Umbilical cord (tissue), 2 donors: ENCODE results near the gene HDAC4. TPM values are rescaled to one million over a fixed set of nuclear protein-coding genes. Genes with fewer than 3 reads are reported as not detected.

Source experiments
- DNase-seq: peaks from one replicate; pipeline ENCODE4 v3.0.0-alpha.2; 2015; ENCODE audit warnings: low spot score
- total RNA-seq: library from RNA; depleted of rRNA; stranded (reverse); fragments of >200 nt; gene quantifications from one replicate; pipeline ENCODE4 v1.2.3, GENCODE V29; 2014; ENCODE audit warnings: low replicate concordance; ENCODE audit not compliant: insufficient read depth

HDAC4 gene
- total RNA-seq, 1 donor from 2014 or later, result 99.4 TPM

DNA sequence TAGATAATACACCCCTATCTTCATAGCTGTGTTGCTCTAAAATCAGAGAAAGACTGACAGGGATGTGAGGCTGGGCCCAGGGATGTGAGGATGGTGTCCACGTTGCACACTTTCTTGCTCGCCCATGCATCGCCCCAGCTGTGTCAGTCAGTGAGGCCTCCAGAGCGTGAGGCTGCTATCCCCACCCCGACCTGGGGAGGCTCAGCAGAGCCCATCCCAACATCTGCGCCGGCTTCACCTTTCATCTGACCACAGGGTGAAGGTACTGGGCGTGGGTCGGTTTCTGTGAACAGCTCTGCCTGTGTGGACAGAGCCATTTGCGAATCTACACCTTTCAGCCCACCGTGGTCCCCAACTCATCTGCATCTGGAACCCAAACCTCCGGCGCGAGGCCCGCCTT, 255.7 kb downstream of the HDAC4 start:
- no peak for DNase-seq

GRCh38 chr2:239144713-239144999, 256.2 kb downstream of the HDAC4 start:
- DNase-seq, result no peak

DNA sequence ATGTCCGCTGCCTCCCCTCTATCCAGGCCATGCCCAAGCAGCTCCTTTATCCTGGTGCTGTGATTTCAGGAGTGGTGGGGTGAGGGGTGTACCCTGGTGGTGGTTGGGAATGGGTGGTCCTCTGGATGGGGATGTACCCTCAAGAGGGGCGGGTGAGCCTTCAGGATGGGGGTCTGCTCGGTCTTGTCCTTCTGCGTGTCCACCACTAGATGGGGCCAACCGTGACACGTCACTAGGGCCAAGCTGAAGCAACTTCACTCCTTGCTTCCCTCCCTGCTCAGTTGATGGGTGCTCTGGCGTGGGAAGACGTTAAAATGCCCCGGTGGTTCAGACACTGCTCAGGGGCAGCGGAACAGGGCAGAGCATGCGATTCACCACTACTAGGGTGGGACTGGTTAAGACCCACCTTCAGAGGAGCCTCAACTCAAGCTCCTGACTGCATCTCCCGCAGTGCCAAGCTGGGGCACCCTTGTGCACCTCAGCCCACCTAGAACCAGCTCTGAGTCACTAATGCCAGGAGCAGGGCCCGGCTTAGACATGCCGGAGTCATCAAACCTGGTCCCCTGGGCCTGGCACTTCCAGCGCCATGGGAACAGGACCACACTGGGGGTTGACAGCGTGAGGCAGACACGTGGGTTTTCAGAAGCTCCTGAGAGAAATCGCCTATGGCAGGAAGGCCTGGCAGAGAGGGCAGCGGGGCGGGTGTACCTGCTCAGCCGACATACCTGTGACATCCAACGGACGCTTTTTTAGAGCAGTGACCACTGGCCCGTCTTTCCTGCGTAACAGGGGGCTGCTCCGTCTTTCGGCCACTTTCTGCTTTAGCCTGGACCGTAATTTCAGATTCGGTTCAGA, 256.7 kb downstream of the HDAC4 start:
- peak; percentile 30 for DNase-seq

GRCh38 chr2:239142806-239143205, 258.0 kb downstream of the HDAC4 start:
- DNase-seq, result no peak

GRCh38 chr2:239142296-239142695, 258.5 kb downstream of the HDAC4 start:
- DNase-seq, result no peak

DNA sequence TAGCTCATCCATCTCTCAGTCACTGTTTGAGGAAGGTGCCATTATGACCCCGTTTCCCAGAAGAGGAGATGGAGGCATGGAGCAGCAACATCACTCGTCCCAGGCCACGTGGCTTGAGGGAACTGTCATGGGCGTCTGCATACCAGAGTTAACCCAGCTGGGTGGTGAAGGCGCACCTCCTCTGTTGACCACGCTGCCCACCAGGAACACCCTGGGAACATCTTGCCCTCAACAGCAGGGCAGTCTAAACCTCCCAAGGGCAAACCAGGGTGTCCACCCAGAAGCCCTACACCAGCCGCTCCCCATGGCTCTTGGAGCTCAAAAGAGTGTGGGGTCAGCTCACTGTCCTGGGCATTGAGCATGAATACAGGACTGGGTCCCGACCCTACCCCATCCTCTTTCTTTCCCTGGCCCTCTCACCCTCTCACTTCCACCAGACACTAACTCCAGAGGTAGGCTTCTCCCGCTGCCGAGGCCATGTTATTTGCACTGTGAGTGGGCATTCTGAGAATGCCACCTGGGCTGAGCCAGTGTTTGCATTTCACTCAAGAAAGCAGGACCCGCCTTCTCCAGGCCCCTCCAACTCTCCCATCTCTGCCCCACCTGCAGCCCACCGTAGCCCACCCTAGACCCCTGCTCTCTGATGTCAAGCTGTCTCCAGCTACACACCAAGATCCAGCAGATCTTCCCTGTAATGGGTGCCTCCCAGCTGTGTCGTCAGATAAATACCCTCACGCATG, 259.6 kb downstream of the HDAC4 start:
- no peak for DNase-seq

DNA sequence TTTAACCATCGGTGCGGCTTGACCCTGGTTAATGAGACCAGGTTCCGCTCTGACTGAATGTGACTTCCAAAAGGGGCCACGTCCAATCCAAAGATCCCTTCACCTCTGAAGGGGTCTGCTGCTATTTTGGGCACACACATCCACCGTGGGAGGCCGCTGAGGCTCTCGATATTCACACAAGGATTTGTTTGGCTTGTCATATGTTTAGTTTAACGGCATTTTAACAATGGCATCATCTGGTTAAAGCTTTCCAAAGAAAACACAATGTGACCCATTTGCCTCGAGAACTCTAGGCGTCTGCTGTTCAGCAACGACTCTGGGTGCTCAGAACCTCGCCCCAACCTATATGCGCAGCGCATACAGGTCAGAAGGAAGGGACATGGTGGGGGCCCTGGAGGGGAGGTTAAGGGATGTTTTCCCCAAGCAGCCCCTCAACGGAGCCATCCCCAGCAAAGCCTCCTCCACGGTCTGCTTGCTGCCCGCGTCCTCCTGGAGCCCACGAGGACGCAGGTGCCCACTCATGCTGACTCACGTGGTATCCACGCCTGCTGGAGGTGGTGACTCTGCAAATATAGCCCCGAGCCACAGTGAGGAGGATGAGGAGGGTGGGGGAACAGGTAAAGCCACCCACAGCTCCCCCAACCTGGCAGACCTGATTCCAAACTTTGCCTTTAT, 260.3 kb downstream of the HDAC4 start:
- no peak for DNase-seq

GRCh38 chr2:239139566-239139965, 261.3 kb downstream of the HDAC4 start:
- DNase-seq, result no peak

- DNase-seq, result no peak
Measured at GRCh38 chr2:239139101-239139500, 261.7 kb downstream of the HDAC4 start.

DNA sequence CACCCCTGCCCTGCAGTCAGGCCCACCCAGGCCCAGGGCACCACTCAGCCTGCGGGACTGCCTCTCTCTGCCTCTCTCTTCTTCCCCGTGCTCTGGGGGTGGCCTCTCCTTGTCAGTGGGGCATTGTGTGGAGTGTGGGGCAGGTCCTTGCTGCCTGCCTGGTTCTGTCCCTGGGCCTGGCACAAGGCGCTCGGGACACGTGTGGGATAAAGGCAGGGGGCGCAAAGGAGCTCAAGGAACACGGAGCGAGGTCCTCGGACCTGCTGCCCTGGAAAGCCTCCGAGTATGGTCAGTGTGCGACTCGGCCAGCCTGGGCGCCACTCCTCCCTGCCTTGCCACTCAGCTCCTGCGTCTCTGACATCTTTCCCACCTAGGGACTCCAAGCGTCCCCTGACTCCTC, 262.2 kb downstream of the HDAC4 start:
- no peak for DNase-seq

DNA sequence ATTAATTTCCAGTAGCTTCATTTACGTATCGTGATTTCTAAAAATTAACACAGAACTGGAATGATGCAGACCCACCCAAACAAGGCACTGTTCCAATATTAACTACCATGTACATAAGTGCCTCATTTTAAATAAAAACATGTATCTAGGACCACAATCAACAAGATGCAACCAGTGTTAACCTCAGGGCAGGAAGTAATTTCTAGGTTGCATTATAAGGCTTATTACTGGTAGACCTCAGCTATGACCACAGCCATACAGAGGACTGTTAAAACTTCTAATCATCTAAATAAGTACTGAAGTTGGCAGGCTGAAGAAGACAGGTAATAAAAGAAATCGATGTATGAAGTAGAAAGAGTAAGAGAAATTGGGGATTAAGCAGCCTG, 262.9 kb downstream of the HDAC4 start:
- no peak for DNase-seq

DNA sequence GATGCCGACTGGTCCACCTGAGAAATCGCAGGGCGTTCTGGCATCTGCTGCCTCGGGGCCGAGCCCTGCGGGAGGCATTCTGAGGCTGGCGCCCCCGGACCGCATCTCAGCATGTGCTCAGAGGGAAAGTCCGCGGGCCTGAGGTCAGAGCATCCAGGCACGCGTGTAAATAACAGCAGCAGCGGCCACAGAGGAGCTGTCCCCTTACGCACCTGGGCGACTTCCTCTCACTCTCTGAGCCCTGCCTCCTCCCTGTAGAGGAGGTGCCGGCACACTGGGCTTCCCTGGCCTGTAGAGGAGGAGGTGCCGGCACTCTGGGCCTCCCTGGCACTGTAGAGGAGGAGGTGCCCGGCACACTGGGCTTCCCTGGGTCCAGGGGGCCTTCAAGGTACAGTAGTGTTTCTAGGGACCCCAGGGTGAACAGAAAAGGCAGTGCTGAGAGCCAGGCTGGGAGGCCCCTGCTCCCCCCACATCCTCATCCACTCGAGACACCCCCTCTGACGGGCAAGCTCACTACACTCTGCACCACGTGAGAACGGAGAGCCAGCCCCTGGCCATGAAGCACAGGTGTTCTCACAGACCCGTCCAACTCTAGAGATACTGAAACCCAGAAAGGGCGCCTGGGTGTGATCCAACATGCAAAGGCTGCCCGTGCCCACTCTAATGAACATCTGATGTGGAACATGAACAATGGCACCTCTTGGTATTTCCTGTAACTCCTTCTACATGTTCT, 263.5 kb downstream of the HDAC4 start:
- no peak for DNase-seq

- DNase-seq, result no peak
Measured at GRCh38 chr2:239136762-239137161, 264.1 kb downstream of the HDAC4 start.

DNA sequence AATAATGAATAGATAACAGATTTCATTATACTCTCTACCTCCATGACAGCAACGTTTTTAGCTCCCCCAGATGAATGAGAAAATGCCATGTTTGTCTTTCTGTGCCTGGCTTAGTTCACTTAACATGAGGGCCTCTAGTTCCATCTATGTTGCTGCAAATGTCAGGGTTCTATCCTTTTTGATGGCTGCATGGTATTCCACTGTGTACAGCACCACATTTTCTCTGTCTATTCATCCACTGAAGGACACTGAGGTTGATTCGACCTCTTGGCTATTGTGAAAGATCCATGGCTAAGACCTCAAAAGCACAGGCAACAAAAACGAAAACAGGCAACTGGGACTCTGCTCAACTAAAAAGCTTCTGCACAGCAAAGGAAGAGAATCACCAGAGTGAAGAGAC, 264.6 kb downstream of the HDAC4 start:
- no peak for DNase-seq

DNA sequence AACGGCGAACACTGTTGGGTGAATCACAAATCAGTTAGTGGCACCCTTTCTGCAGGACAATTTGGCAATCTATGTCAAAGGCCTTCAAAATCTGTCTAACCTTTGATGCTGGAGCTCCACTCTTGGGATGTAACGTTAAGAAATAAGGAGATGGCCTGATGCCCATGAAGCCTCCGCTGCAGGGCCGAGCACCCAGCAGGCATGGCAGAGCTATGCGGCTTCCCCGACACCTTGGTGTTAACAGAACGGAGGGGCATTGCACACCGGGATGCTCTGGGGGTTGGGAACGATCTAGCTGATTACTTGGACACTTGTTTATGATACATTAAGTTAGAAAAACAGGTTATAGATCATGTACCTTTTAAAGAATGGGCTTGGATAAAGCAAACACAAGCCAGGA, 265.3 kb downstream of the HDAC4 start:
- DNase-seq, result no peak

- no peak for DNase-seq
Measured at GRCh38 chr2:239133945-239134570, 266.8 kb downstream of the HDAC4 start.

GRCh38 chr2:239132786-239133185, 268.0 kb downstream of the HDAC4 start:
- no peak for DNase-seq

DNA sequence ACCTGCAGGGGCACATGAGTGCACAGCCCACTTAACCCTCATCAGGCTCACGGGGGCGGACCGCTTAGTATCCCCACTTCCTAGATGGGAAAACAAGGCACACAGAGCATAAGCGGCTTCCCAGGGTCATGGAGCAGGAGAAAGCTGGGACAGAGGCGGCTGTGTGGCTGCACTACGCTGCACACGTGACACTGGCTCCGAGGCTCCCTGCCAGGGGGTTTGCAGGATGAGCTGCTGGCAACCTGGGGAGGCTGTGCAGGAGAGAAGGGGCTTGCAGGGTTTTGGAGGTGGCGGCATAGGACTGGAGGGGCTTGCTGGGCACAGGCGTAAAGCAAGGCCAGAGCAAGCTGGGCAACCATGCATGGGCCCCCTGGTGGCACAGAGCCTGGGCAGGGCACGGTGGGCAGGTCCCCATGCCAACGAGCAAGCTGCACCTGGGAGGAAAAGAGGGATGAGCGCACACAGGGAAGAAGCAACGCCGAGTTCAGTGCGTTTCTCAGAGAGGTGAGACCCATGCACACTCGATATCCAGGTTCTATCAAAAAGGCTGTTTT, 268.6 kb downstream of the HDAC4 start:
- DNase-seq, result no peak

DNA sequence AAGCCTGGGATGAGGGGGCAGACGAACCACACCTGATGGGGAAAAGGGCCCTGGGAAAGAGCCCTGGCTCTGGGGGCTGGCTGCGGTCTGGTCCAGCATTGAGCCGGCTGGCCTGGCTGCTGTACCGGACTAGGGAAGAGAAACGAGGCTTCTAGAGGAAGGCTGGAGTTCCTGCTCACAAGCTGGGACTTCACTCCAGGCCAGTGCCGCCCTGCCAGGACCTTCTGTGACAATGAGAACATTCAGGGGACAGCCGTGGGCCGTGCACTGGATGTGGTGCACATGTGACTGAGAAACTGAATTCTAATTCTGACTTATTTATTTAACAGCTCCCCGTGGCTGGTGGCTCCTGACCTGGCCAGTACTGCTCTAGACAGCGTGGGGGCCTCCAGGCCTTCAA, 269.3 kb downstream of the HDAC4 start:
- no peak for DNase-seq

- DNase-seq, result no peak
Measured at GRCh38 chr2:239130786-239131325, 270.0 kb downstream of the HDAC4 start.

GRCh38 chr2:239130041-239130440, 270.8 kb downstream of the HDAC4 start:
- no peak for DNase-seq
